ENCODE measurements around the gene NT5DC2.
"Not testable (repeated sequence)": the region's sequence is repeated elsewhere in the genome, so short reads cannot be mapped to it uniquely, and the experiment has no call there.

The NT5DC2 gene

GRCh38 chr3:52536369-52537164, 2.9 kb upstream of the NT5DC2 start, which contains the start of gene UQCC5:
Gene UQCC5, plus strand, starts transcription at chr3:52536605. Its CDS starts 151 bp downstream, at chr3:52536756.
- peak; percentile 99 for DNase-seq

DNA sequence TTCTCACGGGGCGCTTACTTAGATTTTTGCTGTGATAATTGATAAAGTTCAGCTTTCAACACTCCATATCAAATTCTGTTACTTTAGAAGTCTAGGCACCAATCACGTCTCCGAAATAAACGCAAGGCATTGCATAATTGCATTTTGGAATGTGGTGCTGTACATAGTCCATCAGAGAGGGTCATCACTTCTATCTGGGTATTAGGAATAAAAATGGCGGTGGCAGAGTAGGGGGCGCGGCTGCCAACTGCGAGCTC, 2.4 kb upstream of the NT5DC2 start:
- DNase-seq = no peak

DNA sequence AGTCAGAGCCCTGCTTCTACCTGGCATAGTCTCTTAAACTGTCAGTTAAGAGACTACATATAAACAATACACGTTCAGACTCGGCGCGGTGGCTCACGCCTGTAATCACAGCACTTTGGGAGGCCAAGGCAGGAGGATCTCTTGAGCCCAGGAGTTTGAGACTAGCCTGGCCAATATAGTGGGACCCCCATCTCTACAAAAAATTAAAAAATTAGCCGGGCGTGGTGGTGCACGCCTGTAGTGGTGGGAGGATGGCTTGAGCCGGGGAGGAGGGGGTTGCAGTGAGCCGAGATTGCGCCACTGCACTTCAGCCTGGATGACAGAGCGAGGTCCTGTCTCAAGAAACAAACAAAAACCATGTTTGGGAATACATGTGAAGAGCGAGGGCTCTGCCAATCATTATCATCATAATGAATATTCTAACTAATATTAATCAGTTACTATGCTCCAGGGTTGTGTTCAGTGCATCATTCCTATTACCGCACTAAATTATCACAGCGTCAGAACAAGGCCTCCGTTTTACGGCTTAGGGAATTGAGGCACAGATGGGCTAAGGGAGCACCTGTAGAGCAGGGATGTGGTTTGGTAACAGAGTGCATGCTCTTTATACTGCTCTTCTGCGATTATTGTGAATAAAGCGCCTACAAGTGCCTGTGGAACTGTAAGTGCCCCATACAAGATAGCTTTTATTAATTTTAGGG, 1.9 kb upstream of the NT5DC2 start:
- DNase-seq = no peak

DNA sequence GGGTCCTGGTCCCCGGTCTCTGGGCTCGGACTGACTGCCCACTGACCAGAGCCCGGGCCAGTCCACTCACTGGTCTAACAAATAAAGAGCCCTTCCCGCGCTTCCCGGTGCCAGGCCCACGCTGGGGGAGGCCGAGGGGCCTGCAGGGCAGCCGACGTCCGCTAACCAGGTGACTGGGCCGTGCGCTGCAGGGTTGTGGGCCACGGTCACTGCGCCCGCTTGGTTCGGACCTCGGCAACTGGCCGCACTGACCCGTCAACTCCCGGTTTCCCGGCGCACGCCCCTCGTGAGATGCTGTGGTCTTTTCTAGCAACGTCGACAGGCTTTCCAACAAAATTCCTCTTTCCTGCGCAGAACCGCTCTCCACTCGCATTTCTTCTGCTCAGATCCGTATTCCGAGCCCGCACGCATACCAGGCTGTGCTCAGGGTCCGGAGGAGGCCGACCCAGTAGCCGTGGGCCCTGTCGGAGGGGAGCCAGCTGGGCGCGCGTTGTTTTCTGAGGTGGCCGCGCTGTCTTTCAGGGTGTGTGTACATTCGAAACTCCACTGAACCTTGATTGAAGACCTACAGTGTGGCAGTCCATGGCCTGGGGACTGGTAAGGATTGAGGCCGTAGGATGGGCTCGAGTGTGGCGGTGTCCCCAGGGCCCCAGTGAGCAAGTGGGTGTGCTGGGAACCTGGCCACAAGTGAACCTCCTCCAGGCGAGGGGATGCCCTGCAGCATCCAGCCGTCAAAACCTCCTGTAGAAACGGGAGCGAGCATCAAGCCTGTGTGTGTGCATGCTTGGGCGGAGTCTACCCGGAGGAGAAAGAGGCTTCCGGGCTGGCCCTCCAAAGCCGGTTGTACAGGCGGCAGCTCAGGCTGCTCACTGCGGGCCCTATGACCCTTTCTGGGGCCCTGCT, 875 bp upstream of the NT5DC2 start:
- no peak for DNase-seq

DNA sequence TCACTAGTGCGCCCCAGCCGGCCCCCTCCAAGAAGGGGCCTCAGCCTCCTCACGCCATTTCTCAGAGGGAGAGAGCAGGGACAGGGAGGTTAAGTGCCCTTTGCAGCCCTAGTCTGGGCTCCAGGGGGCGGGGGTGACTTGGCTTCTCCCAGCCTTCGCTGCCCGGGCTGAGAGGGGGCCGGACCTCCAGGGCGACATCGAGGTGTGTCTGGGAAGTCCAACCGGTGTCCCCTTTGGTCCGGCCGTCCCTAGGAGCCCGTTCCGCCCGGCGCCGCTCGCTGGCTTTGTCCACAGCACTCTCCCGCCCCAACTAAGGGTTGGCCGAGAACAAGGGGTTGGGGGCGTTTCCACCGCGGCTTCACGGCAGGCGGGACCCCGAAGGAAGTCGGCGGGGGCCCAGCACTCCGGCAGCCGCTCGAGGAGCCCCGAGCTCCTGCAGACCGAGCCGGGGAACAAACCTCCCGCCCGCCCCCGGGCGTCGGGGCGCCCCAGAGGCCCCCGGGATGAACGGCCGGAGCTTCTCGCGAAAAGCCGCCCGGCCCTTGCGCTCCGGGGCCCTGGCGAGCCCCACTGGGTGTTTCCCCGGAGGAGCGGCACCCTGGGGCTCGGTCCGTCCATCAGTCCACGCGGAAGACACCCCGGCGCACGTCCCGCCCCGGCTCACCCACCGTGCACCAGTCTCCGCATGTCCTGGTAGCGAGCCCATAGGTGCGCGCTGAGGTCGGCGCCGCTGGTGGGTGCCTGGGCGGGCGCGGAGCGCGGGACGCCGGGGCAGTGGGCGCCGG, 627 bp downstream of the NT5DC2 start:
- peak; percentile 27 for DNase-seq

DNA sequence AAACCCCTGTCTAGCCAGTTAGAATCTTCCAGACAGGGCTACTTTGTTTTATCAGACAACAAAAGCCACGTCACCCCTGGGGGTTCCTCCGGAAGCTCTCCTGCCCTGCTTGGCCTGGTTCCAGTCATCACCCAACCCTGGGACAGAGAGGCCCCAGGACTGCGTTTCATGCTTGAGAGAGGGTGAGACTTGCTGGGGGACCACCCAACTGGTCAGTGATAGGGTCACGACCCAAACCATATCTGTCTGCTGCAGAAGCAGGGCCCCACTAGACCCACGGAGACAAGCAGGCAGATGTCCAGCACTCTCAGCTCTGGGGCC, 1.2 kb downstream of the NT5DC2 start:
- peak; percentile 84 for DNase-seq

DNA sequence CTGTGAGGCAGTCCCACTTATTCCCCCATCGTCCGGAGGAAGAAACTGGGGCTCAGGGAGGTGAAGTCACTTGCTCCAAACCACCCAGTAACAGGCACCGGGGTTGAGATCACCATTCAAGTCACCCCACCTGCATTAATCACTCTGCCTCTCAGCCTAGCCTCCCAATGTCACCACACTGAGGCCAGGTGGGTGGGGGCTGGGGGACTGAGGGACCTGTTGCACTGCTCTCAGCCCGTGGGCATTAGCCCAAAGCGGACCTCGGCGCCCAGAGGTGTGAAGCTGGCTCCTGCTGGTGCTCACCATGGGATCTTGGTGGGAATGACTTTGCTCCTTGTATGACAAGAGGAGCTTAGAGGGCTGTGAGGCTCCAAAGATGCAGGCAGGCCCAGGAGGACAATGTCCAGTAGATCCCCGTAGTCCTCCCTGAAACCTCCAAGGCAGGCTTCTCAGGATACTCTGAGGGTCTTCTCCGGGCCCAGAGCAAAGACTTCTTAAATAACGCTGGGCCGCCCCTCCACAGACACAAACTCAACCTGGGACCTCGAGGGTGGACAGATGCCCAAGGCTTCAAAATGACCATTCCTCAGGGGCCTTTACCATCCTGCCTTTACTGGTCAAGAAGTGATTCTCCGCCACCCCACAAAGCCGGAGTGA, 1.7 kb downstream of the NT5DC2 start:
- no peak for DNase-seq

DNA sequence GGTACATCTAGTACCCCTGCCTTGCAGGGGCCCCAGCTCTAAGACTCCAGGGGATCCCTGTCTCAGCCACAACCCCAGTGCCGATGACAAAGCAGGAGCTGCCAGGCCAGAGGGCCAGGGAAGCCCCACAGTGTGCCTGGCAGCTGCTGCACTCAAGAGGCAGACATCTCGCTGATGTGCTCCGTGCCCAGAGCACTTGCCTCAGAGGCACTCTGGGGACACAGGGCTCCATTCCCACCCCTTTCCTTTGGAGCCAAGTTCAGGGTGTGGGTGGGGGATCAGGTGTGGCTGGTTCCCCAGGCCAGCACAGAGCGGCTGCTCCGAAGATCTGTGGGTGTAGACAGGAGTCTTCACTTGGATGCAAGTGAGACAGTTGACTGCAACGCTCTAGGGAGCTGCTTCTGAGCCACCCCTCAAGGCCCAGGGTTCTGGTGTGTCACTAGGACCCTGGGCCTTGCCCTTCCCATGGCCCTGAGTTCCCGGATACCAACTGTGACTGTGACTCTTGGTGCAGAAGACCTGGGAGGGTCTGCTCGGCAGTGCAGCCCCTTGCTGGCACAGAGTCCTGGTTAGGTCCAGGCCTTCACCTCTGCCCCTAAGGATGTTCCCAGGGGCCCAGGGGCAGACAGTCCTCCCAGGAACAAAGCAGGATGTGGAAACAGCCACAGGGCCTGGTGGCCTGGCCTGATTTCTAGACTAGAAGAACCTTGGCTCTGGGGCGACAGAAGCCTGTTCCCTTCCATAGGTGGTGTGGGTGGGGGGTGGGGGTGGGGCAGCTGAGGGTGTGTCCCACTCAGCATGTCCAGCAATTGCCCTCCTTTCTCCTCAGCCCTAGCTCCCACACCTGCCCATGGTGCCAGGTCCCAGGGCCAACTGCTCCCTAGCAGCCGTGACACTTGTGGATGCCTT, 2.5 kb downstream of the NT5DC2 start:
- DNase-seq = no peak

DNA sequence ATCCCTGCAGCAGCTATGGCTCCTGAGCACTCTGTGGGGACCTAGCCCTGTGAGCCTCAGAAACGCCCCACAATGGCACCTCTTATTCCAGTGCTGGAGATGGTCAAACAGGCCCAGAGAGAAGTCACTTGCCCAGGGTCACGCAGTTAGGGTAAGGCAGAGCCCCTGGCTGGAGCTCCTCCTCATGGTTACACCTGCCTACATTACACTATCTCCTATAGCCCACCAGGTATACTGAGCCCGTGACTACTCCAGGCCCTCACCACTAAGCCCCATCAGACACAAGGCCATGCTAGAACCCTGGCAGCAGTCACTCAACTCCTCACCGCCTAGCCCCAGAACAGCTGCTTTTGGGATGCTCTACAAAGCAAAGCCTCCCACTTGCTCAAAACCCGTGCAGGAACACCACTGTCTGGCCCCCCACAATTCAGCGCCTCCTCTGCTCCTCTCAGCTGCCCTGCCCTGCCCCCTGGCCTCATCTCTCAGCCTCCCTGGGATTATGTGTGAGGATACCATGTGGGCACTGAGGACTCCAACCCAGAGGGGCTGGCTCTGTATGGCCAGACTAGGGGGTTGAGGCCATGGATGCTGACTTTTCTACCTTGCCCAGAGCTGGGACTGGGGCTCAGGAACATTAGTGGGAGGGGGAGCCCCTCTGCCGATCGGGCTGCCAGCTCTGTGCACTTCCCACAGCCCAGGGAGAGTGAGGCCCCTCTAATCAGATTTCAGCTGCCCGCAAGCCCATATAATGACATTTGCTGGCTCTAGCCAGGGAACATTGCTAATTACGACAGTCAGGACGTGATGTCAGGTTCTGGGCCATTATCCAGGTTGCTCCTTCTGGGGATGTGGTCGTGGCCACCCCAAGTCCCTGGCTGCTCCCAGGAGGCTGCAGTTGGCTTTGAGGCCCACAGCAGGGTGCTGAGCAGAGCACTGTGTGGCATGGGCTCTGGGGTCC, 4.0 kb downstream of the NT5DC2 start:
- DNase-seq = no peak

DNA sequence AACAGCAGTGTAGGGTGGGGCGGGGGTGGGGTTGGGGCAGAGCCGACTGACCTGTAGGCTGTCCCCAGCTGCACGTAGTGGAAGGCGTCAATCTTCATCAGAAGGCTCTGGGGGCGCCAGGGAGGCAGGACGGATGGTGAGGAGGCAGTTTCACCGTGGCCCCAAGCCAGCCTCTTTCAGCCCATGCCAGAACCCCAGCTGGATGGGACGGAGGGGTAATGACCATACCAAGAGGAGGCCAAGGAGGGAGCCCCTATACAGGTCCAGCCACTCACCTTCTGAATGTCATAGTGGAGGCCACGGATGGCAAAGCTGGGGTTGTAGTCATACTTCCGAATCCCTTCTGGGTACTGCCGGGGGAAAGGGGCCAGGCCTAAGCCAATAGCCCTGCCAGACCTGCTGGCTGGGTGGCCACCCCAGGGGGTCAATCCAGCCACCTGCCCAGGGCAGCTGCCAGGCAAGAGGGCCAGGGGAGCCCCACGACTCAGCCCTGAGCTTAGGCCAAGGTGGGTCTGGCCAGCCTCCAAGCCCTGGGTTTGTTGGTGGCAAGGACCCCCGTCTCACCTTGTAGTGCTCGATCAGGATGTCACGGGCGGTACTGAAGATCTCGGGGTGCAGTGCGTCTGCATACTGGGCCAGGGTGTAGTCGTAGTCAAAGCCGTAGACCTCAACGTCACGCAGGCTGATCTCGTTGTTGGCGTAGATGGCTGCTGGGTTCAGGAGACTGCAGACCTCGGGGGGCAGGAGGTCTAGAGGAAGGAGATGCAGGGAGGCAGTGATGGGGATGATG, 4.9 kb downstream of the NT5DC2 start:
- no peak for DNase-seq

- no peak for DNase-seq
Observed at GRCh38 chr3:52527732-52528585, 5.7 kb downstream of the NT5DC2 start.

GRCh38 chr3:52527039-52527731, 6.5 kb downstream of the NT5DC2 start:
- no peak for DNase-seq

GRCh38 chr3:52526671-52527038, 7.0 kb downstream of the NT5DC2 start:
- not testable (repeated sequence) for DNase-seq

- no peak for DNase-seq
Observed at GRCh38 chr3:52525680-52526561, 7.7 kb downstream of the NT5DC2 start.

GRCh38 chr3:52524752-52525679, 8.6 kb downstream of the NT5DC2 start:
- DNase-seq = no peak

Measured in RPMI8226 (cell line).